Suprapubic skin (tissue), 4 donors: ENCODE results near the gene PGAP3. TPM values are rescaled to one million over a fixed set of nuclear protein-coding genes. Genes with fewer than 3 reads are reported as not detected.
A peak's percentile ranks its signal among the peaks of the same experiment; 100 is the strongest.

ENCODE experiments used
- DNase-seq, 2 donors: peaks; one replicate each; pipeline ENCODE4 v3.0.0-alpha.2; 2019; ENCODE audit warnings: low spot score in 2 of 2
- H3K27ac ChIP-seq: fragments of 200-600 bp; sonication (generic); one replicate; pipeline ENCODE4 v1.5.1; 2019
- H3K27me3 ChIP-seq: fragments of 200-600 bp; sonication (generic); one replicate; pipeline ENCODE4 v1.5.1; 2019
- H3K36me3 ChIP-seq: fragments of 200-600 bp; sonication (generic); one replicate; pipeline ENCODE4 v1.5.1; 2019
- H3K4me1 ChIP-seq: fragments of 200-600 bp; sonication (generic); one replicate; pipeline ENCODE4 v1.5.1; 2019
- H3K4me3 ChIP-seq: fragments of 200-600 bp; sonication (generic); one replicate; pipeline ENCODE4 v1.5.1; 2019; ENCODE audit warnings: mild to moderate bottlenecking
- H3K9me3 ChIP-seq: fragments of 200-600 bp; sonication (generic); one replicate; pipeline ENCODE4 v1.5.1; 2019
- CTCF ChIP-seq, 2 donors: fragments of 200-600 bp in 1 of 2; fragments of 450-650 bp in 1 of 2; sonication (generic) in 1 of 2; IDR thresholded peaks; one replicate each; pipeline ENCODE4 v1.5.1; 2016 to 2019; ENCODE audit warnings: antibody characterized with exemption in 2 of 2, mild to moderate bottlenecking in 1 of 2, moderate library complexity in 1 of 2
- EP300 ChIP-seq: sonication (generic); formaldehyde crosslinking; IDR thresholded peaks from one replicate; pipeline ENCODE4 v1.6.1; 2017; ENCODE audit warnings: antibody characterized with exemption
- POLR2A ChIP-seq, 2 donors: fragments of 450-650 bp; IDR thresholded peaks; one replicate each; pipeline ENCODE4 v1.6.1; 2017; ENCODE audit warnings: antibody characterized with exemption in 2 of 2, mild to moderate bottlenecking in 2 of 2, moderate library complexity in 2 of 2
- POLR2AphosphoS5 ChIP-seq, 3 donors: sonication (generic); formaldehyde crosslinking; IDR thresholded peaks; one replicate each; pipeline ENCODE4 v1.6.1; 2017; ENCODE audit warnings: antibody characterized with exemption in 3 of 3
- WGBS: methylation state at CpG from one replicate; pipeline ENCODE4 v1.1.5; 2018; 5-methylcytosine and 5-hydroxymethylcytosine counted together
- total RNA-seq, 4 donors: library from RNA; depleted of rRNA; stranded (reverse); fragments of >200 nt; gene quantifications; one replicate each; pipeline ENCODE4 v1.1.0, GENCODE V29; 2016

PGAP3 gene
- total RNA-seq, 4 donors from 2014 or later: 25.7 to 41.5 (median 32.7) TPM

GRCh38 chr17:39663340-39663687, 24.5 kb downstream of the PGAP3 start:
- Histone ChIP-seq H3K9me3 (no peaks in the 10 kb centered on the region), H3K27me3 (peaks cover 33% of the 10 kb centered on the region), H3K4me1 (peaks cover 72% of the 10 kb centered on the region), H3K36me3 (peaks cover 37% of the 10 kb centered on the region), H3K4me3 (no peak overlapping the region), H3K27ac (peak overlapping the region; percentile 56)
- TF ChIP-seq POLR2AphosphoS5 (IDR thresholded peaks at IDR 0.05) (no peak), CTCF (IDR thresholded peaks at IDR 0.05) (no peak)
- 80% methylated on average over 2 of the region's 4 CpGs for WGBS
- no peak for DNase-seq

GRCh38 chr17:39662551-39663339, 25.1 kb downstream of the PGAP3 start:
- DNase-seq: no peak
- Histone ChIP-seq H3K36me3 (peaks cover 42% of the 10 kb centered on the region), H3K27me3 (peaks cover 27% of the 10 kb centered on the region), H3K27ac (peak overlapping the region; percentile 56), H3K9me3 (no peaks in the 10 kb centered on the region), H3K4me1 (peaks cover 66% of the 10 kb centered on the region), H3K4me3 (no peak overlapping the region)
- no peak for TF ChIP-seq EP300
- no peak for TF ChIP-seq POLR2A (IDR thresholded peaks at IDR 0.05)
- TF ChIP-seq CTCF (IDR thresholded peaks at IDR 0.05): no peak
- no peak for TF ChIP-seq POLR2AphosphoS5 (IDR thresholded peaks at IDR 0.05)
- WGBS: 68% methylated on average over 5 of the region's 22 CpGs

GRCh38 chr17:39661744-39662541, 25.9 kb downstream of the PGAP3 start:
- H3K36me3 ChIP-seq: peaks cover 49% of the 10 kb centered on the region
- H3K9me3 ChIP-seq: no peaks in the 10 kb centered on the region
- WGBS: 77% methylated on average over 8 of the region's 8 CpGs
- peak overlapping the region; percentile 56 for H3K27ac ChIP-seq
- H3K27me3 ChIP-seq: peaks cover 19% of the 10 kb centered on the region
- H3K4me1 ChIP-seq: peaks cover 58% of the 10 kb centered on the region
- no peak overlapping the region for H3K4me3 ChIP-seq
- no peak for DNase-seq
- no peak for TF ChIP-seq EP300
- TF ChIP-seq CTCF (IDR thresholded peaks at IDR 0.05): no peak

GRCh38 chr17:39660397-39661385, 27.2 kb downstream of the PGAP3 start:
- Histone ChIP-seq H3K36me3 (peaks cover 61% of the 10 kb centered on the region), H3K27me3 (peaks cover 7% of the 10 kb centered on the region), H3K9me3 (no peaks in the 10 kb centered on the region), H3K27ac (peak overlapping the region; percentile 3), H3K4me1 (peaks cover 48% of the 10 kb centered on the region), H3K4me3 (no peak overlapping the region)
- 83% methylated on average over 19 of the region's 35 CpGs for WGBS
- no peak for DNase-seq
- TF ChIP-seq EP300 (no peak), POLR2AphosphoS5 (IDR thresholded peaks at IDR 0.05) (no peak), POLR2A (IDR thresholded peaks at IDR 0.05) (no peak), CTCF (IDR thresholded peaks at IDR 0.05) (no peak)
